H9 (cell line): ENCODE data around the gene KCNH5. TPM values are rescaled to one million over a fixed set of nuclear protein-coding genes. Genes with fewer than 3 reads are reported as not detected.

ENCODE experiments used
- DNase-seq: peaks from one replicate; pipeline ENCODE4 v3.0.0-alpha.2; 2017
- H2AFZ ChIP-seq: one replicate; pipeline ENCODE4 v1.6.1; 2013; ENCODE audit warnings: mild to moderate bottlenecking, low read length, control low read depth, moderate library complexity
- H2AK5ac ChIP-seq: 2 replicates; pipeline ENCODE4 v1.6.1; 2013; ENCODE audit warnings: low read length, control low read depth, mixed read lengths; ENCODE audit not compliant: insufficient read length
- H2BK120ac ChIP-seq: one replicate; pipeline ENCODE4 v1.6.1; 2013; ENCODE audit warnings: low read depth, mild to moderate bottlenecking, low read length, control low read depth, inconsistent platforms; ENCODE audit not compliant: poor library complexity, severe bottlenecking
- H2BK12ac ChIP-seq: 2 replicates; pipeline ENCODE4 v1.6.1; 2013; ENCODE audit warnings: low read length, control low read depth, mixed read lengths, low read depth; ENCODE audit not compliant: insufficient read length
- H2BK15ac ChIP-seq: 2 replicates; pipeline ENCODE4 v1.6.1; 2013; ENCODE audit warnings: low read depth, low read length, control low read depth
- H2BK20ac ChIP-seq: one replicate; pipeline ENCODE4 v1.6.1; 2013; ENCODE audit warnings: low read depth, mild to moderate bottlenecking, low read length, control low read depth, inconsistent platforms; ENCODE audit not compliant: poor library complexity, severe bottlenecking
- H2BK5ac ChIP-seq: 2 replicates; pipeline ENCODE4 v1.6.1; 2013; ENCODE audit warnings: low read length, control low read depth, mixed read lengths; ENCODE audit not compliant: insufficient read length
- H3K14ac ChIP-seq: 2 replicates; pipeline ENCODE4 v1.6.1; 2013; ENCODE audit warnings: low read length, control low read depth; ENCODE audit not compliant: insufficient read depth
- H3K18ac ChIP-seq: 2 replicates; pipeline ENCODE4 v1.6.1; 2013; ENCODE audit warnings: low read depth, mild to moderate bottlenecking, mixed read lengths, low read length, control low read depth; ENCODE audit not compliant: insufficient read length
- H3K23ac ChIP-seq: 2 replicates; pipeline ENCODE4 v1.6.1; 2013; ENCODE audit warnings: low read length, control low read depth, mixed read lengths, low read depth; ENCODE audit not compliant: insufficient read length
- H3K23me2 ChIP-seq: 2 replicates; pipeline ENCODE4 v1.6.1; 2013; ENCODE audit warnings: low read depth, mild to moderate bottlenecking, mixed read lengths, low read length, control low read depth; ENCODE audit not compliant: insufficient read length, poor library complexity, severe bottlenecking
- H3K27ac ChIP-seq: 2 replicates; pipeline ENCODE4 v1.5.1; 2013; ENCODE audit warnings: low read length, control low read depth, mixed read lengths, low read depth; ENCODE audit not compliant: insufficient read length
- H3K27me3 ChIP-seq: 2 replicates; pipeline ENCODE4 v1.6.1; 2013; ENCODE audit warnings: low read length, control low read depth, inconsistent platforms; ENCODE audit not compliant: insufficient read depth
- H3K4ac ChIP-seq: 2 replicates; pipeline ENCODE4 v1.6.1; 2013; ENCODE audit warnings: low read depth, mild to moderate bottlenecking, control low read depth, inconsistent platforms, low read length, moderate library complexity
- H3K4me1 ChIP-seq: 2 replicates; pipeline ENCODE4 v1.6.1; 2013; ENCODE audit warnings: low read length, control low read depth, inconsistent platforms; ENCODE audit not compliant: insufficient read depth
- H3K4me2 ChIP-seq: 2 replicates; pipeline ENCODE4 v1.6.1; 2013; ENCODE audit warnings: low read length, control low read depth, mixed read lengths; ENCODE audit not compliant: insufficient read length, insufficient read depth
- H3K56ac ChIP-seq: 2 replicates; pipeline ENCODE4 v1.6.1; 2013; ENCODE audit warnings: low read depth, mild to moderate bottlenecking, mixed read lengths, low read length, control low read depth; ENCODE audit not compliant: insufficient read length
- H3K79me1 ChIP-seq: 2 replicates; pipeline ENCODE4 v1.6.1; 2013; ENCODE audit warnings: low read depth, mild to moderate bottlenecking, moderate library complexity, low read length, control low read depth, inconsistent platforms; ENCODE audit not compliant: insufficient read depth, poor library complexity, severe bottlenecking
- H3K79me2 ChIP-seq: 2 replicates; pipeline ENCODE4 v1.6.1; 2013; ENCODE audit warnings: low read length, control low read depth, inconsistent platforms; ENCODE audit not compliant: insufficient read depth
- H3K9ac ChIP-seq: 2 replicates; pipeline ENCODE4 v1.6.1; 2013; ENCODE audit warnings: low read length, control low read depth, mixed read lengths; ENCODE audit not compliant: insufficient read length; ENCODE audit errors: extremely low read depth
- H3K9me3 ChIP-seq: one replicate; pipeline ENCODE4 v1.6.1; 2013; ENCODE audit warnings: low read depth, low read length, inconsistent platforms; ENCODE audit not compliant: control insufficient read depth
- H3T11ph ChIP-seq: one replicate; pipeline ENCODE4 v1.6.1; 2013; ENCODE audit warnings: mild to moderate bottlenecking, low read length, control low read depth, inconsistent platforms
- H4K20me1 ChIP-seq: one replicate; pipeline ENCODE4 v1.6.1; 2013; ENCODE audit not compliant: control insufficient read depth, insufficient read length, insufficient read depth
- H4K5ac ChIP-seq: 2 replicates; pipeline ENCODE4 v1.6.1; 2013; ENCODE audit warnings: low read depth, mild to moderate bottlenecking, mixed read lengths, low read length, control low read depth; ENCODE audit not compliant: insufficient read length
- H4K8ac ChIP-seq: replicated peaks from 2 replicates; pipeline ENCODE4 v1.6.1; 2013; ENCODE audit warnings: low read length, control low read depth, mixed read lengths, low read depth; ENCODE audit not compliant: insufficient read length
- H4K91ac ChIP-seq: 2 replicates; pipeline ENCODE4 v1.6.1; 2013; ENCODE audit warnings: low read depth, mild to moderate bottlenecking, moderate library complexity, mixed read lengths, low read length, control low read depth; ENCODE audit not compliant: insufficient read length
- H3K27ac Mint-ChIP-seq, 3 experiments: 2 replicates in 2 of 3; 3 replicates in 1 of 3; pipeline ENCODE4 v1.8.0; 2020 to 2021; ENCODE audit warnings: mixed read lengths in 3 of 3, mild to moderate bottlenecking in 1 of 3, moderate library complexity in 1 of 3
- H3K27me3 Mint-ChIP-seq: 2 replicates; pipeline ENCODE4 v1.8.0; 2021; ENCODE audit warnings: low read depth, mild to moderate bottlenecking, moderate library complexity, mixed read lengths
- H3K36me3 Mint-ChIP-seq, 3 experiments: 2 replicates in 2 of 3; 3 replicates in 1 of 3; pipeline ENCODE4 v1.8.0; 2020 to 2021; ENCODE audit warnings: low read depth in 3 of 3, mixed read lengths in 3 of 3; ENCODE audit not compliant: insufficient read depth in 1 of 3
- H3K4me1 Mint-ChIP-seq, 2 experiments: 2 replicates each; pipeline ENCODE4 v1.8.0; 2020; ENCODE audit warnings: mixed read lengths in 2 of 2
- H3K4me3 Mint-ChIP-seq, 2 experiments: 2 replicates in 1 of 2; 3 replicates in 1 of 2; pipeline ENCODE4 v1.8.0; 2020 to 2021; ENCODE audit warnings: mild to moderate bottlenecking in 2 of 2, mixed read lengths in 2 of 2, moderate library complexity in 1 of 2
- H3K9me3 Mint-ChIP-seq, 2 experiments: 2 replicates in 1 of 2; 3 replicates in 1 of 2; pipeline ENCODE4 v1.8.0; 2020; ENCODE audit warnings: mild to moderate bottlenecking in 2 of 2, mixed read lengths in 2 of 2, moderate library complexity in 1 of 2
- WGBS: extraction: QIAGEN DNeasy Blood & Tissue Kit; methylation state at CpG from one replicate; pipeline ENCODE4 v1.1.7; 2013; ENCODE audit warnings: missing lambda C conversion rate, low lambda C conversion rate, mixed read lengths; ENCODE audit not compliant: insufficient read length; ENCODE audit errors: extremely low coverage; 5-methylcytosine and 5-hydroxymethylcytosine counted together
- total RNA-seq: library from RNA; stranded (reverse); gene quantifications from 2 replicates; pipeline ENCODE4 v1.2.1, GENCODE V29; 2021
- TF ChIP-seq, protein P1 (sequence below): fragments of 200-600 bp; sonication (generic); conservative IDR thresholded peaks from 3 replicates; pipeline ENCODE4 v1.8.0; 2021; ENCODE audit warnings: antibody characterized with exemption, mild to moderate bottlenecking

KCNH5 gene
- total RNA-seq, 1 experiment from 2014 or later, result 0.42 TPM

DNA sequence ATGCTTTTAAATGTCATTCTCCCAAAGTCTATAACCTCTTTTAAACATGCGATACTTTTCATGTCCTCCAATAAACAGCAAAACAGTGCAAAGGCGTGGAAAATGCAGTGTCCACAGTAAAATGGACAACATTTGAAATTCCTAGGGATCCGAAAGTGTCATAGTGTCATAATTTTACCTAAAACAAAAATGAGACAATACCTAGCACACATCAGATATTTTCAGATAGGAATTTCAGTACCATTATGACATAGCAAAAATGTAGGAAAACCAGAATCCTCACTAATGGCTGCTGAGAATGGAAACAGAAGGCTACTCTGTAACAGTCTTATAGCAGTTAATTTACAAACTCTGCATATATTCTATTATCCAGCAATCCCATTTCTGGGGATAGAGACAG lies 33.1 kb downstream of the KCNH5 start:
- no peak overlapping the region for H3T11ph ChIP-seq
- no peak overlapping the region for H2BK120ac ChIP-seq
- H3K79me1 ChIP-seq, result no peaks in the 10 kb centered on the region
- no peaks in the 10 kb centered on the region for H3K4me1 ChIP-seq
- H2BK12ac ChIP-seq, result no peak overlapping the region
- H3K27ac ChIP-seq, result no peak overlapping the region
- H3K79me2 ChIP-seq, result no peaks in the 10 kb centered on the region
- H3K27me3 ChIP-seq, result no peaks in the 10 kb centered on the region
- Mint-ChIP-seq H3K4me1 (no peaks in the 10 kb centered on the region), H3K27me3 (no peaks in the 10 kb centered on the region), H3K36me3 (no peaks in the 10 kb centered on the region), H3K4me3 (no peak overlapping the region), H3K9me3 (no peaks in the 10 kb centered on the region), H3K27ac (no peak overlapping the region)
- H3K56ac ChIP-seq, result no peak overlapping the region
- no peak overlapping the region for H3K23ac ChIP-seq
- H3K4me2 ChIP-seq, result no peak overlapping the region
- H3K23me2 ChIP-seq, result no peaks in the 10 kb centered on the region
- H4K8ac ChIP-seq, result no peak overlapping the region
- no peak overlapping the region for H3K14ac ChIP-seq
- H3K9me3 ChIP-seq, result no peaks in the 10 kb centered on the region
- no peak overlapping the region for H2BK5ac ChIP-seq
- H4K5ac ChIP-seq, result no peak overlapping the region
- WGBS, result no CpG with 5 or more reads among the region's 3 CpGs
- no peak overlapping the region for H4K91ac ChIP-seq
- H2AFZ ChIP-seq, result no peak overlapping the region
- H2BK20ac ChIP-seq, result no peak overlapping the region
- H3K18ac ChIP-seq, result no peak overlapping the region
- no peak overlapping the region for H3K4ac ChIP-seq
- no peak overlapping the region for H2AK5ac ChIP-seq
- TF ChIP-seq, protein P1, sequence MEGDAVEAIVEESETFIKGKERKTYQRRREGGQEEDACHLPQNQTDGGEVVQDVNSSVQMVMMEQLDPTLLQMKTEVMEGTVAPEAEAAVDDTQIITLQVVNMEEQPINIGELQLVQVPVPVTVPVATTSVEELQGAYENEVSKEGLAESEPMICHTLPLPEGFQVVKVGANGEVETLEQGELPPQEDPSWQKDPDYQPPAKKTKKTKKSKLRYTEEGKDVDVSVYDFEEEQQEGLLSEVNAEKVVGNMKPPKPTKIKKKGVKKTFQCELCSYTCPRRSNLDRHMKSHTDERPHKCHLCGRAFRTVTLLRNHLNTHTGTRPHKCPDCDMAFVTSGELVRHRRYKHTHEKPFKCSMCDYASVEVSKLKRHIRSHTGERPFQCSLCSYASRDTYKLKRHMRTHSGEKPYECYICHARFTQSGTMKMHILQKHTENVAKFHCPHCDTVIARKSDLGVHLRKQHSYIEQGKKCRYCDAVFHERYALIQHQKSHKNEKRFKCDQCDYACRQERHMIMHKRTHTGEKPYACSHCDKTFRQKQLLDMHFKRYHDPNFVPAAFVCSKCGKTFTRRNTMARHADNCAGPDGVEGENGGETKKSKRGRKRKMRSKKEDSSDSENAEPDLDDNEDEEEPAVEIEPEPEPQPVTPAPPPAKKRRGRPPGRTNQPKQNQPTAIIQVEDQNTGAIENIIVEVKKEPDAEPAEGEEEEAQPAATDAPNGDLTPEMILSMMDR, result no peak
- no peaks in the 10 kb centered on the region for H4K20me1 ChIP-seq
- no peak for DNase-seq
- H2BK15ac ChIP-seq, result no peak overlapping the region
- H3K9ac ChIP-seq, result no peak overlapping the region
